ACC112 (cell line): Measurements from ENCODE around the gene OCA2.
"Not testable (repeated sequence)": the region's sequence is repeated elsewhere in the genome, so short reads cannot be mapped to it uniquely, and the experiment has no call there.

Experiments used
- H2AFZ ChIP-seq: fragments of 200-600 bp; sonication (generic); one replicate; pipeline ENCODE4 v1.6.0; 2017; ENCODE audit warnings: antibody characterized with exemption, low read length; ENCODE audit not compliant: unreplicated experiment
- H3K27ac ChIP-seq: fragments of 200-600 bp; sonication (generic); 2 replicates; pipeline ENCODE4 v1.5.1; 2014; ENCODE audit warnings: low read depth, mild to moderate bottlenecking, antibody characterized with exemption, low read length, moderate library complexity
- H3K27me3 ChIP-seq: fragments of 200-600 bp; sonication (generic); 2 replicates; pipeline ENCODE4 v1.6.1; 2014; ENCODE audit warnings: mild to moderate bottlenecking, antibody characterized with exemption, low read length, moderate library complexity, mixed read lengths; ENCODE audit not compliant: insufficient read depth
- H3K36me3 ChIP-seq: fragments of 200-600 bp; sonication (generic); 2 replicates; pipeline ENCODE4 v1.6.1; 2016; ENCODE audit warnings: mild to moderate bottlenecking, antibody characterized with exemption, low read length, moderate library complexity, mixed read lengths; ENCODE audit not compliant: insufficient read depth
- H3K4me1 ChIP-seq: fragments of 200-600 bp; sonication (generic); one replicate; pipeline ENCODE4 v1.6.1; 2016; ENCODE audit warnings: low read length, mixed read lengths; ENCODE audit not compliant: insufficient read depth, unreplicated experiment, control insufficient read depth
- H3K4me3 ChIP-seq: fragments of 200-600 bp; sonication (generic); 2 replicates; pipeline ENCODE4 v1.5.1; 2014; ENCODE audit warnings: mild to moderate bottlenecking, low read depth, low read length
- H3K79me2 ChIP-seq: fragments of 200-600 bp; sonication (generic); one replicate; pipeline ENCODE4 v1.6.0; 2016; ENCODE audit warnings: low read length; ENCODE audit not compliant: control insufficient read depth, unreplicated experiment, insufficient read depth

Gene OCA2

GRCh38 chr15:27770769-27771554, 328.2 kb downstream of the OCA2 start:
- H3K79me2 ChIP-seq: no peaks in the 10 kb centered on the region
- no peak overlapping the region for H3K27ac ChIP-seq
- no peaks in the 10 kb centered on the region for H3K4me1 ChIP-seq
- H3K4me3 ChIP-seq: no peak overlapping the region
- no peaks in the 10 kb centered on the region for H3K36me3 ChIP-seq
- H3K27me3 ChIP-seq: no peaks in the 10 kb centered on the region
- no peak overlapping the region for H2AFZ ChIP-seq

- H3K27ac ChIP-seq: no peak overlapping the region
- no peaks in the 10 kb centered on the region for H3K4me1 ChIP-seq
- H3K4me3 ChIP-seq: no peak overlapping the region
- H2AFZ ChIP-seq: no peak overlapping the region
- no peaks in the 10 kb centered on the region for H3K79me2 ChIP-seq
- H3K27me3 ChIP-seq: no peaks in the 10 kb centered on the region
- H3K36me3 ChIP-seq: no peaks in the 10 kb centered on the region
These were observed 329.0 kb downstream of the OCA2 start for GRCh38 chr15:27770086-27770607.

GRCh38 chr15:27769652-27770051, 329.5 kb downstream of the OCA2 start:
- no peak overlapping the region for H3K4me3 ChIP-seq
- H3K36me3 ChIP-seq: no peaks in the 10 kb centered on the region
- no peaks in the 10 kb centered on the region for H3K27me3 ChIP-seq
- H3K4me1 ChIP-seq: no peaks in the 10 kb centered on the region
- no peak overlapping the region for H3K27ac ChIP-seq
- no peak overlapping the region for H2AFZ ChIP-seq
- H3K79me2 ChIP-seq: no peaks in the 10 kb centered on the region

GRCh38 chr15:27768732-27769475, 330.2 kb downstream of the OCA2 start:
- no peak overlapping the region for H3K4me3 ChIP-seq
- H3K4me1 ChIP-seq: no peaks in the 10 kb centered on the region
- H3K27ac ChIP-seq: no peak overlapping the region
- no peaks in the 10 kb centered on the region for H3K36me3 ChIP-seq
- H3K79me2 ChIP-seq: no peaks in the 10 kb centered on the region
- H2AFZ ChIP-seq: no peak overlapping the region
- H3K27me3 ChIP-seq: no peaks in the 10 kb centered on the region

- no peak overlapping the region for H3K27ac ChIP-seq
- no peaks in the 10 kb centered on the region for H3K36me3 ChIP-seq
- no peaks in the 10 kb centered on the region for H3K27me3 ChIP-seq
These were observed 331.0 kb downstream of the OCA2 start for GRCh38 chr15:27767918-27768640.

GRCh38 chr15:27767430-27767829, 331.7 kb downstream of the OCA2 start:
- H3K27me3 ChIP-seq, H3K36me3 ChIP-seq, H3K4me3 ChIP-seq, H3K4me1 ChIP-seq, H2AFZ ChIP-seq, H3K27ac ChIP-seq, H3K79me2 ChIP-seq: not testable (repeated sequence)

More at GRCh38 chr15:27767918-27768640, 331.0 kb downstream of the OCA2 start:
- no peaks in the 10 kb centered on the region for H3K4me1 ChIP-seq
- H3K4me3 ChIP-seq: no peak overlapping the region
- H3K79me2 ChIP-seq: no peaks in the 10 kb centered on the region
- no peak overlapping the region for H2AFZ ChIP-seq

- H2AFZ ChIP-seq: no peak overlapping the region
These were observed 334.8 kb downstream of the OCA2 start for GRCh38 chr15:27764339-27764738.

GRCh38 chr15:27763514-27763913, 335.6 kb downstream of the OCA2 start:
- Histone ChIP-seq H3K27me3 (no peaks in the 10 kb centered on the region), H3K4me3 (no peak overlapping the region), H3K27ac (no peak overlapping the region), H3K79me2 (no peaks in the 10 kb centered on the region), H3K36me3 (no peaks in the 10 kb centered on the region), H2AFZ (no peak overlapping the region), H3K4me1 (no peaks in the 10 kb centered on the region)

More at GRCh38 chr15:27764339-27764738, 334.8 kb downstream of the OCA2 start:
- H3K36me3 ChIP-seq: no peaks in the 10 kb centered on the region
- H3K79me2 ChIP-seq: no peaks in the 10 kb centered on the region
- H3K27me3 ChIP-seq: no peaks in the 10 kb centered on the region
- H3K4me1 ChIP-seq: no peaks in the 10 kb centered on the region
- no peak overlapping the region for H3K4me3 ChIP-seq
- H3K27ac ChIP-seq: no peak overlapping the region

- Histone ChIP-seq H3K36me3 (no peaks in the 10 kb centered on the region), H3K4me3 (no peak overlapping the region), H3K79me2 (no peaks in the 10 kb centered on the region), H2AFZ (no peak overlapping the region), H3K27me3 (no peaks in the 10 kb centered on the region), H3K27ac (no peak overlapping the region), H3K4me1 (no peaks in the 10 kb centered on the region)
These were observed 336.6 kb downstream of the OCA2 start for GRCh38 chr15:27762471-27762870.

GRCh38 chr15:27757052-27757451, 342.1 kb downstream of the OCA2 start:
- Histone ChIP-seq H3K27ac (no peak overlapping the region), H2AFZ (no peak overlapping the region), H3K27me3 (no peaks in the 10 kb centered on the region), H3K4me3 (no peak overlapping the region), H3K4me1 (no peaks in the 10 kb centered on the region), H3K79me2 (no peaks in the 10 kb centered on the region), H3K36me3 (no peaks in the 10 kb centered on the region)
